Effector memory CD8-positive, alpha-beta T cell (primary cell): ENCODE results near the gene KCTD1.

Source experiments
- ATAC-seq: fragments of 150-1000 bp; cut with Tn5 transposase; replicated peaks from 2 replicates; pipeline ENCODE4 v1.10.0; 2021; ENCODE audit warnings: mild to moderate bottlenecking, moderate library complexity
- DNase-seq, 3 experiments: peaks; one replicate each; pipeline ENCODE4 v3.0.0; 2021
- H3K27ac Mint-ChIP-seq, 2 donors: one replicate each; pipeline ENCODE4 v1.8.0; 2022; ENCODE audit warnings: mild to moderate bottlenecking in 2 of 2, mixed read lengths in 2 of 2, moderate library complexity in 2 of 2
- H3K27me3 Mint-ChIP-seq, 2 donors: one replicate each; pipeline ENCODE4 v1.8.0; 2022; ENCODE audit warnings: mixed read lengths in 2 of 2
- H3K36me3 Mint-ChIP-seq: one replicate; pipeline ENCODE4 v1.8.0; 2022; ENCODE audit warnings: mild to moderate bottlenecking, moderate library complexity, mixed read lengths; ENCODE audit not compliant: insufficient read depth
- H3K4me1 Mint-ChIP-seq, 2 donors: one replicate each; pipeline ENCODE4 v1.8.0; 2022; ENCODE audit warnings: low read depth in 2 of 2, mixed read lengths in 2 of 2
- H3K4me3 Mint-ChIP-seq, 2 donors: one replicate each; pipeline ENCODE4 v1.8.0; 2022; ENCODE audit warnings: mild to moderate bottlenecking in 2 of 2, mixed read lengths in 2 of 2, moderate library complexity in 2 of 2
- H3K9me3 Mint-ChIP-seq, 2 donors: one replicate each; pipeline ENCODE4 v1.8.0; 2022; ENCODE audit warnings: mixed read lengths in 2 of 2

KCTD1 gene

DNA sequence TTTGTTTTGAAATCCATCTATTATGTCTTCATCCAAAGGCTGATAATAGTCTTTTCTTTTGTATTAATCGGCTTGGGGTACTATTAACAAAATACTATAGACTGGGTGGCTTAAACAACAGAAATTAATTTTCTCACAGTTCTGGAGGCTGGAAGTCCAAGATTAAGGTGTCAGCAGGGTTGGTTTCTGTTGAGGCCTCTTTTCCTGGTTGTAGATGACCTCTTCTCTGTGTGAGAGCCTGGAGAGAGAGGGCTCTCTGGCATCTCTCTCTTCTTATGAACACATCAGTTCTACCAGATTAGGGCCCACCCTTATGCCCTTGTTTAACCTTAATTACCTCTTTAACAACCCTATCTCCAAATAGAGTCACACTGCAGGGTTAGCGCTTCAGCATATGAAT is 14.2 kb upstream of the KCTD1 start:
- peaks cover 2% of the 10 kb centered on the region for H3K36me3 Mint-ChIP-seq
- H3K4me1 Mint-ChIP-seq, result no peaks in the 10 kb centered on the region
- no peak overlapping the region for H3K4me3 Mint-ChIP-seq
- DNase-seq (no peak), ATAC-seq (no peak)
- peaks cover 26 to 44% of the 10 kb centered on the region in 2 donors for H3K27me3 Mint-ChIP-seq
- peaks cover 0 to 8% of the 10 kb centered on the region in 2 donors for H3K9me3 Mint-ChIP-seq
- no peak overlapping the region for H3K27ac Mint-ChIP-seq

DNA sequence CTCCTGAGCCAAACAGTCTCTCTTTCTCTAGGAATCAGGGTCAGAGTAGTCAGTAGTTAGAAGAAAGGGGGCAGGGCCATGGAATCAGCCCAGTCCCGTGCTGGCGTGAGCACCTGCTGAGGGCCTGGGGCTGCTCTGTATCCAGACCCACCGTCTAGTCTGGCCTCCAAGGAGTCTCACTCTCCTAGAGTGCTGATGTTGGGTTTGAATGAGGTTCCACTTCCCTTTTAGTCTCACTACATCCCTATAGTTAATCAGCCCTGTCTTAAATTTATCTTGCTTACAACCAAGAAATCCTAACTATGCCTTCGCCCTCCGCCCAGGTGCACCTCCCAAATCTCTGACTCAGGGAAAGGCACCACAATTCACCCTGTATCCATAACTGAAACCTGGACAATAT is 13.4 kb upstream of the KCTD1 start:
- Mint-ChIP-seq H3K36me3 (peaks cover 2% of the 10 kb centered on the region), H3K27me3 (peaks cover 26 to 44% of the 10 kb centered on the region in 2 donors), H3K9me3 (peaks cover 0 to 8% of the 10 kb centered on the region in 2 donors), H3K4me1 (no peaks in the 10 kb centered on the region), H3K4me3 (no peak overlapping the region), H3K27ac (no peak overlapping the region)
- DNase-seq, result no peak
- no peak for ATAC-seq

DNA sequence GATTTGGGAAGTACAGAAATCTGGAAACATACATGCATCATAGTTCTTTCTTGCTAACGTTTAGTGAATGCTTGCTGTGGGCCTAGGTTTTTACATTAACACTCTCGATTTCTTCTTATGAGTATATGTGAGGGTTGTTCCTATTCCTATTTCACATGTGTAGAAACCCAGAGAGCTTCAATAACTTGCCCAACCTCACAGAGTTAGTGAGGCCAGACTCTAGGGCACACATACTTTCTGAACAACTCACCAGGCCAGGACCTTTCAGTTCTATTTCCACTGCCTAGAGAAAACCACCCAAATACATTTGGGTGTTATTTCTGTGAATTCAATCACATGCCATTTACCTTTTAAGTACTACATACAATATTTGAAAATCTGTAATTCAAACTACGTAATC is 8.2 kb upstream of the KCTD1 start:
- ATAC-seq (no peak), DNase-seq (no peak)
- no peak overlapping the region for H3K4me3 Mint-ChIP-seq
- H3K36me3 Mint-ChIP-seq, result no peaks in the 10 kb centered on the region
- H3K4me1 Mint-ChIP-seq, result no peaks in the 10 kb centered on the region
- peaks cover 34 to 36% of the 10 kb centered on the region in 2 donors for H3K27me3 Mint-ChIP-seq
- no peaks in the 10 kb centered on the region for H3K9me3 Mint-ChIP-seq
- H3K27ac Mint-ChIP-seq, result no peak overlapping the region

DNA sequence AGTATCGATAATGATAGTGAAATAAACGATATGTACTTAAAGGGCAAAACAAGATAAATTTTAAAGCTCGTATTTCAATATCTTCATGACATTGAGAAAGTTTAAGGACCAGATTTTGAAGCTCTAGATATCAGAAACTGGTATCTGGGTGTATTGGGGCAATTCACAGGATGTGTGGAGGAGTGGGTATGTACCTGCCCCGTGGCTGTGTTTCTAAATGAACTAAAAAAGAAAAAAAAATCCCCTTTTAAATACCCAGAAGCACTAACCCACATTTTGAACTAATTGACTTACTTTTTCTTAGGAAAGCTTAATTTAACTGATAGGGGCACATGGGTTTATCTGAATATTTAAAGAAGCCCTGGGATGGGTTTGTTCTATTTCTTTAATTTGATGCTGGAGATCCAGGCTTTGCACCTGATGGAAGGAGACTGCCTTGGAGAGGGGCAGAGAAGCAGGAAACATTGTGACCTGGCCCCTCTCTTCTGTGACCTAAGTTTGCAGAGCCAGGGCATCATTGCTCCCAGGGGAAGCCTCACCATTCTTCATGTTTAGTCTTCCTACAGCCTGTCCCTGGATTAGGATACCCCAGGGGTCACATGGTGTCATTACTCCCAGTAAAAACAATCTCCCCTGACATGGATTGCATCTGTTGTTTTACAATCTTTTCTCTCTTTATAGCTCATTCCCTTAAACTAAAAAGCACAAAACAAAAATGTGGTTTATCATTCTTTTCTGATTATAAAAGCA is 7.6 kb upstream of the KCTD1 start:
- H3K27me3 Mint-ChIP-seq, result peaks cover 39 to 42% of the 10 kb centered on the region in 2 donors
- H3K4me1 Mint-ChIP-seq, result no peaks in the 10 kb centered on the region
- H3K27ac Mint-ChIP-seq, result no peak overlapping the region
- H3K4me3 Mint-ChIP-seq, result no peak overlapping the region
- ATAC-seq (no peak), DNase-seq (no peak)
- H3K9me3 Mint-ChIP-seq, result no peaks in the 10 kb centered on the region
- H3K36me3 Mint-ChIP-seq, result no peaks in the 10 kb centered on the region

DNA sequence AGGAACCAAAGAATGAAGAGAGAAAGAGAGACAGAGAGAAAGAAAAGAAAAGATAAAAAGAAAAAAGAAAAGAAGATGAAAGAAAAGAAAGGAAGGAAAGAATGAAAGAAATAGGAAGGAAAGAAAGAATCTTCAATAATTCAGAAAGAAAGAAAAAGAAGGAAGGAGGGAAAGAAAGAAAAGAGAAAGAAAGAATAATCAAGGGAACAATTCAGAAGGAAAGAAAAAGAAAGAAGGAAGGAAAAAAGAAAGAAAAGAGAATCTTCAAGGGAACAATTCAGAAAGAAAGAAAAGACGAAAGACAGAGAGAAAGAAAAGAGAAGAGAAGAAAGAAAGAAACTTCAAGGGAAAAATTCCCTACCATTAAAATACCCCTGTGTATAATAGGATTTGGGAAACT is 5.6 kb upstream of the KCTD1 start:
- no peak for ATAC-seq
- peaks cover 0 to 2% of the 10 kb centered on the region in 2 donors for H3K4me1 Mint-ChIP-seq
- H3K27me3 Mint-ChIP-seq, result peaks cover 50 to 51% of the 10 kb centered on the region in 2 donors
- DNase-seq, result no peak
- no peak overlapping the region for H3K4me3 Mint-ChIP-seq
- no peaks in the 10 kb centered on the region for H3K36me3 Mint-ChIP-seq
- no peak overlapping the region for H3K27ac Mint-ChIP-seq
- no peaks in the 10 kb centered on the region for H3K9me3 Mint-ChIP-seq

DNA sequence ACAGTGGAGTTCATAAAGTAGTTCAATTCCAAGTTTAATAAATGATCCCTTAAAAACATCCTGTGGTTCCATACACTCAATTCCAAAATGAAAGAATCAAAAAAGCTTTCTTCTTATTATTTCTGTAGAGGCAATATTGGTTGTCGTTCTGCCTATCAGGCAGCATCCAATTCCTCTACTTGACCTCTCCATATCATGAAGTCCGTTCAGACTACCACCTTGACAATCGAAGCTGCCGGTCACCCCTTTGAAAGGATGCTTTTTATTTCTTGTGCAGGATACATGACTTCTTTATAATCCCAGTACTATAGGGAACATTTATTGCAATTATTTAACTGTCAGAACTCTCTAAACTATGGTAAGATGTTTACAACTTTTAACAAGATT is 3.3 kb upstream of the KCTD1 start:
- Mint-ChIP-seq H3K36me3 (peaks cover 4% of the 10 kb centered on the region), H3K9me3 (no peaks in the 10 kb centered on the region), H3K27ac (no peak overlapping the region), H3K27me3 (peaks cover 39 to 41% of the 10 kb centered on the region in 2 donors), H3K4me1 (peaks cover 0 to 6% of the 10 kb centered on the region in 2 donors), H3K4me3 (peak overlapping the region; percentile 16 to 21)
- DNase-seq (no peak), ATAC-seq (no peak)

DNA sequence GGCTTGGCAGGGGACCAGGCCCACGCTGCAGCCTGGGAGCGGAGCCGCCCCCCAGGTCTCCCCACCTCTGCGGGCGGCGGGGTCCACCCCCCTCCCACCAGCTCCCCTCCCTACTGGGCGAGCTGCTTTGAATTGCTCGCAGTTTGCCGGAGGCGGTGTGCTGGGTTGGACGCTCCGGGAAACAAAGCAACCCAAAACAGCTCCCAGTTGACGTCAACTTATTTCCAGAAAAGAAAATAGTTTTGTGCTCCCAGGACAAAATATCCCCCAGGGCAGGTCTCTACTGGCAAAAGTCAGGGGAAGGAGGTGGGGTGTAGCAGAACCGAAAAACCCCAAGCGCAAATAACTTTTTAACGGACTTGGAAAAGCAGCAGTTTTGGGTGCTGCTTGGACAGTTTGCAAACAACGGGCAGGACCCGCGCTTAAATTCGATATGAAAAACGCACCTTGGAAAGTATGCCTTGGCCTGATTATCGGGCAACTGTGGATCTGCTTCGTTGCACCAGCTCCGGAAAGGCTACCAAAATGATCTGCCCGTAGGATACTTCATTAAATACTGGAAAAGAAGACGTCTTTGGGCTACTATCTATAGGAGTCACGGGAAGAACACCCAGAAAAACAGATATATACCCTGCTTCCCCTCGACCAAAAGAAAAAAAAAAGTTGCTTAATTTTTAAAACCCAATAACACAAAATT is 2.8 kb upstream of the KCTD1 start:
- Mint-ChIP-seq H3K4me3 (peak overlapping the region; percentile 16 to 21), H3K4me1 (peaks cover 1 to 11% of the 10 kb centered on the region in 2 donors), H3K36me3 (peaks cover 4% of the 10 kb centered on the region), H3K27me3 (peaks cover 39 to 41% of the 10 kb centered on the region in 2 donors), H3K27ac (no peak overlapping the region), H3K9me3 (no peaks in the 10 kb centered on the region)
- ATAC-seq, result no peak
- no peak for DNase-seq

DNA sequence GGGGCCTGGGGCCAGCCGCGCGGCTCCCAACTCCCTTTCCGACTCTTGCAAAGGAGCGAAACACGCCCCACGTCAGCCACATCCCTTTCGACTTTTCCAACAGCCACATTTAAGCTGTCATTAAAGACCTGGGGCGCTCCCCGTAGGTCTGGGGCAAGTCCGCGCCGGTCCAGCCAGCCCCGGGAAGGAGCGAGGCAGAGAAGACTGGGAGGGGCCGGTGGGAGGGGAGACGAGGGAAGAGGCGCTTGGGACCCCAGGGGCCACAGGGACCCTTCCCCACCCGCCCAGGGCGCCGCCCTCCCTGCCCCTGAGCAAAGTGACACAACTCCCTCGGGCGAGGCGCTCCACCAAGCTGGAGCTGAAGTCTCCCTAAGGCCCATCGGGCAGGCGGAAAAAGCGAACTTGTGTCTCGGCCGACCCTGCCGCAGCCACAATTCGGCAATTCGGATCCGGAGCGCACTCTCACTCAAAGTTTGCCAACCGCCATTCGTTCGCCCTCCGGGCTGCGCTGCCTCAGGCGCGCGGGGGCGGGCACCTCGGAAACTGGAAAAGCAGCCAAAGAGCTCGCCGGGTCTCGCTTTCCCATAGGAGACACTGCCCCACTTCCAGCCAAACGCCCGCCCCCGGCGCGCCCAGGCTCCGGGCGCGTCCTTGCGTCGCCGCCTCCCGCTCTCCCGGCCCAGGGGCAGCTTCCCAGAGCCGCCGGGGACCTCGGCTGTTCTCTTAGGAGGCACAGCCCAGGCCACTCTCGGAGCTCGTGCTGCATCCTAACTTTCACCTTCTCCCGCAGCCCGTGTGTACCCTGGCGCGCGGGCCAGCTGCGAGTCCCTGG is 1.1 kb upstream of the KCTD1 start:
- ATAC-seq, result no peak
- Mint-ChIP-seq H3K27ac (no peak overlapping the region), H3K27me3 (peaks cover 39 to 41% of the 10 kb centered on the region in 2 donors), H3K4me1 (peaks cover 12 to 17% of the 10 kb centered on the region in 2 donors), H3K4me3 (peak overlapping the region; percentile 68), H3K36me3 (peaks cover 4% of the 10 kb centered on the region), H3K9me3 (no peaks in the 10 kb centered on the region)
- DNase-seq, result peak in 1 of 3 experiments; percentile 1

DNA sequence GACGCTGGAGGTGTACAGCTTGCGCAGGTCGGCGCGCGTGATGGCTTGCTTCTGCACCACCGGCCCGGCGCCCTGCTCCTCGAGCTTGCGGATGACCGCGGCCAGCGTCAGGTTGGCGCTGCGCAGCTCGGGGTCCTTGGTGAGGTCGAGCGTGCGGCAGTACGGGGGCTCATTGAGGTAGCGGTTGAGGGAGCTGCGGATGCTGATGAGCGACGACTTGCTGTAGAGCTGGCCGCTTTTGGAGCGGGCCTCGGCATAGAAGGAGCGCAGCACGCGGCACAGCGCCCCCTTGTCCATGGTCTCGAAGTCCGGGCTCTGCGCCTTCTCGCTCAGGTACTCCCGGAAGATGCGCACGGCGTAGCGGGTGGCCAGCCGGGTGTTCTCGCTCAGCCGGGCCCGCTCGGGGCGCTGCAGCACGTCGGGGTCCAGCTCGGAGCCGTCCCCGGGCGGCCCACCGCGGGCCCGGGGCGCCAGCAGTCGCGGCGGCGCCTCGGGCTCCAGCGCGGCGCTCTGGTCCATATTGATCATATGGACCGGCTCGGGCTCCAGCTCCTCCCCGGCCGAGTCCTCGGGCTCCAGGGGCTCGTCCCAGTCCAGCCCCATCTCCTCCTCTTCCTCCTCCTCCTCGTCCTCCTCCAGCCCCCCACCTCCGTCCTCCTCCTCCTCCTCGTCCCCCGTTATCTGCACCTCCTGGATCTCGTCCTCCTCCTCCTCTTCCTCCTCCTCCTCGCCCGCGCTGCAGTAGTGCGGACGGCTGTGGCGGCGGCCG is 523 bp downstream of the KCTD1 start:
- H3K36me3 Mint-ChIP-seq, result peaks cover 4% of the 10 kb centered on the region
- H3K27ac Mint-ChIP-seq, result peak overlapping the region; percentile 65 to 83
- peaks cover 12 to 29% of the 10 kb centered on the region in 2 donors for H3K4me1 Mint-ChIP-seq
- peaks cover 27 to 31% of the 10 kb centered on the region in 2 donors for H3K27me3 Mint-ChIP-seq
- H3K4me3 Mint-ChIP-seq, result peak overlapping the region; percentile 82 to 88
- peak; percentile 16 to 26 (median 19) for DNase-seq
- H3K9me3 Mint-ChIP-seq, result no peaks in the 10 kb centered on the region
- ATAC-seq, result peak; percentile 68

DNA sequence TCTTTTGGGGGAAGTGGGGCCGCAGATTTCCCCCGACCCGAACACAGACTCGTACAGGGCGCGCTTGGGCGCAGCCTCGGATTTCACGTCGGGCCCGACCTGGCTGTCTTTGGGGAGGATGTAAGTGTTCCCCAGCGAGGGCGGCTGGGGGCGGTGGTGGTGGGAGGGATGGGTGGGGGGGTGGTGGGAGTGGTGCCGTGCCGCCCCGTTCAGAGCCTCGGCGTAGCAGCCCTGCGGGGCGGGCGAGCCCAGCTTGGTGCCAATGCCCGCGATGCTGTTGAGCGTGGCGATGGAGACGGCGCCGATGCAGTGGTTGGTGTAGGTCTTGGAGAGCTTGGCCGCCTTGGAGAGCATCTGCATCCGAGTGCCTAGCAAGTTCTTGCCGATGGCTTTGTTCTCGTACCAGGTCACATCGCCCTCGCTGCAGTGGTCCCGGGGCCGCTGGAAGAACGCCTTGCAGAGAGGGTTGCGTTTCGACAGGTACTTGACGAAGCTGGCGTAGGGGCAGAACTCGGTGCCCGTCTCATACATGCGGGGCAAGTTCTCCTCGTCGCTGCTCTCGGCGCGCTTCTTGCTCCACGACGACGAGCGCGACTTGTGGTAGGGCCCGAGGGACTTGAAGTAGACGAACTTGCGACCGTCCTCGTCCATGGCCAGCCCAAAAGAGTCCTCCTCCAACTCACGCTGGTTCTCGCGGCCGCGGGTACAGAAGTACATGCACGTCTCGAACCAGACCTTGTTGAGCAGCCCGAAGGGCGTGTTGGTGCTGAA is 1.3 kb downstream of the KCTD1 start:
- H3K4me3 Mint-ChIP-seq, result peak overlapping the region; percentile 82 to 88
- H3K9me3 Mint-ChIP-seq, result no peaks in the 10 kb centered on the region
- ATAC-seq (no peak), DNase-seq (no peak)
- peaks cover 15 to 29% of the 10 kb centered on the region in 2 donors for H3K4me1 Mint-ChIP-seq
- H3K36me3 Mint-ChIP-seq, result peaks cover 4% of the 10 kb centered on the region
- peaks cover 19 to 23% of the 10 kb centered on the region in 2 donors for H3K27me3 Mint-ChIP-seq
- H3K27ac Mint-ChIP-seq, result peak overlapping the region in 1 of 2 donors; percentile 65

DNA sequence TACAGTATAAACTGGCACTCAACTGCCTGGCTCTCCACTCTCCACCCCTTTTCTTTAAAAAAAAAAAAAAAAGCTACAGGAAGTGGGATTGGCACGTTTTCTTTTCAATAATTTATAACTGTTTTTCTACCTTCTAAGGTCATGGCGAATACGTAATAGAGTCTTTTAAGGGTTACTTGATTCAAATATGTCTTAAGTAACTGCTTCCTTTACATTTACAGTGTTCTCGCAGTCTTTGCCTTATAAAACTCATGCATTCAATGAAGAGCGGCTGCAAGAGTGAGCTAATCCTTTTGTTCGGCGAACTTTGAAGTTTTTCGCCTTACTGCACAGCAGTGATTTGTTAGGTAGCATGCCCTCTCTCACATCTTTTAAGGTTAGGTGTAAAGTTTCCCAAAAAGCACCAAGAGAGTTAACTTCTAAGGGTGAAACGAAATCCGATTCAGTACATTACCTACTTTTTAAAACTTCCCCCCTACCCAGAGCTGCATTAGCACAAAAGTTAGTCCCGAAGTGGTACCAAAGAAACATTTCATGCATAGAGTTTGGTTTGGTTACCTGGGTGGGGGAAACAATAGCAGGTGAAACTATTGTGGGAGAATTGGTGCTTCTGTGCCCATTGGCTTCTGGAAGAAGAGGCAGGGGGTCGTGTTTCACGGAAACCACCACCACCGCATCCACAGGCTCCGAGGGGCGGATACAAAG is 2.0 kb downstream of the KCTD1 start:
- DNase-seq (no peak), ATAC-seq (no peak)
- peaks cover 17 to 29% of the 10 kb centered on the region in 2 donors for H3K4me1 Mint-ChIP-seq
- H3K4me3 Mint-ChIP-seq, result peak overlapping the region; percentile 61 to 65
- H3K27me3 Mint-ChIP-seq, result peaks cover 11 to 16% of the 10 kb centered on the region in 2 donors
- no peak overlapping the region for H3K27ac Mint-ChIP-seq
- no peaks in the 10 kb centered on the region for H3K9me3 Mint-ChIP-seq
- H3K36me3 Mint-ChIP-seq, result peaks cover 4% of the 10 kb centered on the region
